Measurements from ENCODE around the gene C2CD2. TPM values are rescaled to one million over a fixed set of nuclear protein-coding genes. Genes with fewer than 3 reads are reported as not detected.

The C2CD2 gene
- total and polyA plus RNA-seq, 2 experiments from 2014 or later = 8.7 to 12.4 TPM

- TF ChIP-seq, protein P1, sequence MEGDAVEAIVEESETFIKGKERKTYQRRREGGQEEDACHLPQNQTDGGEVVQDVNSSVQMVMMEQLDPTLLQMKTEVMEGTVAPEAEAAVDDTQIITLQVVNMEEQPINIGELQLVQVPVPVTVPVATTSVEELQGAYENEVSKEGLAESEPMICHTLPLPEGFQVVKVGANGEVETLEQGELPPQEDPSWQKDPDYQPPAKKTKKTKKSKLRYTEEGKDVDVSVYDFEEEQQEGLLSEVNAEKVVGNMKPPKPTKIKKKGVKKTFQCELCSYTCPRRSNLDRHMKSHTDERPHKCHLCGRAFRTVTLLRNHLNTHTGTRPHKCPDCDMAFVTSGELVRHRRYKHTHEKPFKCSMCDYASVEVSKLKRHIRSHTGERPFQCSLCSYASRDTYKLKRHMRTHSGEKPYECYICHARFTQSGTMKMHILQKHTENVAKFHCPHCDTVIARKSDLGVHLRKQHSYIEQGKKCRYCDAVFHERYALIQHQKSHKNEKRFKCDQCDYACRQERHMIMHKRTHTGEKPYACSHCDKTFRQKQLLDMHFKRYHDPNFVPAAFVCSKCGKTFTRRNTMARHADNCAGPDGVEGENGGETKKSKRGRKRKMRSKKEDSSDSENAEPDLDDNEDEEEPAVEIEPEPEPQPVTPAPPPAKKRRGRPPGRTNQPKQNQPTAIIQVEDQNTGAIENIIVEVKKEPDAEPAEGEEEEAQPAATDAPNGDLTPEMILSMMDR (IDR thresholded peaks at IDR 0.05; ENCODE audit: low read depth, low read length) = no peak
- no peak overlapping the region for H3K4me3 ChIP-seq
- H3K36me3 ChIP-seq = no peaks in the 10 kb centered on the region
- DNase-seq (ENCODE audit: low read depth in 1 of 2, low spot score in 1 of 2) = no peak
- no peaks in the 10 kb centered on the region for H3K9me3 ChIP-seq (ENCODE audit: low read depth)
- no peak overlapping the region for H3K27ac ChIP-seq
- H3K27me3 ChIP-seq = no peaks in the 10 kb centered on the region
- H3K4me1 ChIP-seq (ENCODE audit: low read depth) = peaks cover 21% of the 10 kb centered on the region
These were observed 103.7 kb downstream of the C2CD2 start for GRCh38 chr21:41850085-41850484.

DNA sequence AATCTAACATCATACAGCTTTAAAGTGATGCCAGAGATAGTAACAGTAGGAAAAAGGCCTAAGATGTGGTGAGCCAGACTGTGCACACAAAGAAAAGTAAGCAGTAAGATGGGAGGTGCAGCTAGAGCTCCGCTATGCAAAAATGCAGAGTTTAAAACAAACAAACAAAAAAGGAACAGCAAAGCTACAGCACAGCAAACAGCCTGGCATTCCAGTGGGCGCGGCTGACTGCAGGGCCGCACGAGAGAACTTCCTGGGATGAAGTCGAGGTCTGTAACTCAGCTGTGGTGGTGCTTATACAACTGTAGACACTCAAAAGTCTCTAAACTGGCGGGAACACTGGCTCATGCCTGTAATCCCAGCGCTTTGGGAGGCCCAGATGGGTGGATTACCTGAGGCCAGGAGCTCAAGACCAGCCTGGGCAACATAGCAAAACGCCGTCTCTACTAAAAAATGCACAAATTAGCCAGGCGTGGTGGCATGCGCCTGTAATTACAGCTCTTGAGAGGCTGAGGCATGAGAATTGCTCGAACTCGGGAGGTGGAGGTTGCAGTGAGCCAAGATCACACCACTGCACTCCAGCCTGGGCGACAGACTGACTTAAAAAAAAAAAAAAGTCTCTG lies 104.7 kb downstream of the C2CD2 start:
- Histone ChIP-seq H3K27me3 (no peaks in the 10 kb centered on the region), H3K36me3 (no peaks in the 10 kb centered on the region), H3K9me3 (ENCODE audit: low read depth) (no peaks in the 10 kb centered on the region), H3K4me1 (ENCODE audit: low read depth) (peaks cover 21% of the 10 kb centered on the region), H3K4me3 (no peak overlapping the region), H3K27ac (no peak overlapping the region)
- TF ChIP-seq, protein P1 (IDR thresholded peaks at IDR 0.05; ENCODE audit: low read depth, low read length) = no peak
- no peak for DNase-seq (ENCODE audit: low read depth in 1 of 2, low spot score in 1 of 2)

DNA sequence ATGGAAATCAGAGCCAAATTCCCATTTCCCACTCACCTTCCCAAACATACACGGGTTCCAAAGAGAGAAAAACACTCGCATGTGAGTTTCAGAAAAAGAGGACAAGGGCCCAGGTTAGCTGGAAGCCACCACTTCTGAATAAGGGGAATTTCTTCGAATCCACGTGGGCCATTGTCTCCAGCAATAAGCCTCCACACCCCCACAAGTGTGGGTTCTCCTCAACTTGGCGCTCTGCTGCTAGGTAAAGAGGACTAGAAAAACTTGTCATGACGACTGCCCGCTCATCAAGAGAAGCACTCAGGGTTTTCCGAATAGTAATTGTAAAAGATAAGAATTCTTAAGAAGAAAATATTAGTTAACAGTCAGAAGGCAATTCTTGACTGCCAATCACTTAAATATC lies 105.3 kb downstream of the C2CD2 start:
- Histone ChIP-seq H3K27me3 (no peaks in the 10 kb centered on the region), H3K27ac (no peak overlapping the region), H3K36me3 (no peaks in the 10 kb centered on the region), H3K4me3 (no peak overlapping the region), H3K9me3 (ENCODE audit: low read depth) (no peaks in the 10 kb centered on the region), H3K4me1 (ENCODE audit: low read depth) (peaks cover 21% of the 10 kb centered on the region)
- no peak for DNase-seq (ENCODE audit: low read depth in 1 of 2, low spot score in 1 of 2)
- TF ChIP-seq, protein P1 (IDR thresholded peaks at IDR 0.05; ENCODE audit: low read depth, low read length) = no peak

DNA sequence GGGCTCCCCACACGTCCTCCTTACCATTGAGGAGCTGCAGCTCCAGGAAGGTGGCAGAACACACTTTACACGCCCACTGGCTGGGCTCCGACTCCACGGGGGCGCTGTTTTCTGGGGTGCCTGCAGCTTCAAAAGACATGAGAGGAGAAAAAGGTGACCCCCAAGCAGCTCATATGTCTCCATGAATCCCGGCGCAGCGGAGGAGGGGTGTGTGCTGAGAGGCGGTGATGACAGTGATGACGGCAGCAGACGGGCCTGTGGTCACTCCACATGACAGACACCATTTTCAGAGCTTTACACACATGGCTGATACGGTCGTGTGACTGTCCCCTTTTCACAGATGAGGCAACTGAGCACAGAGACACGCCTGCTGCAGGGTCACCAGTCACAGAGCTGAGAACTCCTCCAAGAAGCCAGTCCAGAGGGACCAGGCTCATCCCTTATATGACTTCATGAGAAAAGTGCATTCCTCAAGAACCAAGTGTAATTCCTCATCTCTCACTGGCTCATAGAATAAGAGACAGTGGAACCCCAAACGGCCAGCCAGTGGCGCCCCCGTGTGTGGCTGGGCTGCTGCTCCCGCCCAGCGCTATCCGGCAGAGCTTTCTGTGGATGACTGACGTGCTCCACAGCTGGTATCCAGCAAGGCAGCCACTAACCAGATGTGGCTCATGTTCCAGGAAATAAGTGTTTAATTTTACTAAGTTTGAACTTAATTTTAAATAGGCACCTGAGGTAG lies 106.6 kb downstream of the C2CD2 start:
- Histone ChIP-seq H3K27ac (no peak overlapping the region), H3K36me3 (no peaks in the 10 kb centered on the region), H3K9me3 (ENCODE audit: low read depth) (no peaks in the 10 kb centered on the region), H3K27me3 (no peaks in the 10 kb centered on the region), H3K4me1 (ENCODE audit: low read depth) (peaks cover 21% of the 10 kb centered on the region), H3K4me3 (no peak overlapping the region)
- DNase-seq (ENCODE audit: low read depth in 1 of 2, low spot score in 1 of 2) = peak; percentile 10 to 24
- TF ChIP-seq, protein P1 (IDR thresholded peaks at IDR 0.05; ENCODE audit: low read depth, low read length) = no peak

DNA sequence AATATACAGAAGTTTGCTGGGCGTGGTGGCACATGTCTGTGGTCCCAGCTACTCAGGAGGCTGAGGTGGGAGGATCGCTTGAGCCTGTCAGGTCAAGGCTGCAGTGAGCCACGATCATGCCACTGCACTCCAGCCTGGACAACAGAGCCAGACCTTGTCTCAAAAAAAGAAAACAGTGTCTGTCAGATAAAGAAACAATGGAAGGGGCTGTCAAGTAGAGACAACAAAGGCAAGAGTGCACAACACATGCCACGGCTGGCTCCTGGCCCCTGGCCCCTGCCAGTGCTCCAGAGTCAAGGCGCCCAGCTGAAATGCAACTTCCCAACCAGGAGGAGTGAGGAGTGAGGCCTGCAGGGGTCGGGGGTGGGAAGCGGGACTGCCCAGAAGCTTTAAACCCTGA lies 107.3 kb downstream of the C2CD2 start:
- H3K27me3 ChIP-seq = no peaks in the 10 kb centered on the region
- H3K4me3 ChIP-seq = no peak overlapping the region
- no peak for DNase-seq (ENCODE audit: low read depth in 1 of 2, low spot score in 1 of 2)
- TF ChIP-seq, protein P1 (IDR thresholded peaks at IDR 0.05; ENCODE audit: low read depth, low read length) = no peak
- H3K36me3 ChIP-seq = no peaks in the 10 kb centered on the region
- H3K9me3 ChIP-seq (ENCODE audit: low read depth) = no peaks in the 10 kb centered on the region
- peaks cover 16% of the 10 kb centered on the region for H3K4me1 ChIP-seq (ENCODE audit: low read depth)
- no peak overlapping the region for H3K27ac ChIP-seq

All from cardiac muscle cell (in vitro differentiated cells and primary cell).